Panc1 (cell line): ENCODE results near the gene HCAR2. TPM values are rescaled to one million over a fixed set of nuclear protein-coding genes. Genes with fewer than 3 reads are reported as not detected.

ENCODE experiments used
- ATAC-seq: fragments of 200-7000 bp; cut with Tn5 transposase; 2 replicates; pipeline ENCODE4 v1.9.1; 2020; ENCODE audit warnings: mild to moderate bottlenecking, moderate library complexity
- BruUV-seq: library from RNA; stranded (reverse); fragments of 400-500 nt; replicated peaks from 2 replicates; lab custom pipeline; 2021; lab: Mats Ljungman, UMichigan
- CTCF ChIA-PET: fragments of 300-600 bp; sonication (Branson Sonifier 250); formaldehyde crosslinking; loops from one replicate; lab custom pipeline; 2022; ENCODE audit warnings: antibody characterized with exemption; lab: Charles Lee
- POLR2A ChIA-PET: fragments of 300-600 bp; sonication (Branson Sonifier 250); formaldehyde crosslinking; loops from one replicate; lab custom pipeline; 2022; ENCODE audit warnings: antibody characterized with exemption; lab: Charles Lee
- DNase-seq: peaks from one replicate; pipeline ENCODE4 v3.0.0-alpha.2; 2010; ENCODE audit warnings: low read depth, low spot score
- H3K27ac ChIP-seq: 2 replicates; pipeline ENCODE4 v1.5.1; 2011; ENCODE audit warnings: mild to moderate bottlenecking, low read length, inconsistent platforms
- H3K27me3 ChIP-seq: fragments of 200-500 bp; sonication (Bioruptor generic); 2 replicates; pipeline ENCODE4 v1.6.0; 2014; ENCODE audit warnings: low read length, inconsistent platforms; ENCODE audit not compliant: control insufficient read depth, insufficient read depth
- H3K36me3 ChIP-seq: fragments of 200-500 bp; sonication (Bioruptor generic); 2 replicates; pipeline ENCODE4 v1.5.1; 2014; ENCODE audit warnings: inconsistent platforms, mild to moderate bottlenecking, low read length, moderate library complexity; ENCODE audit not compliant: control insufficient read depth, insufficient read depth
- H3K4me1 ChIP-seq: 2 replicates; pipeline ENCODE4 v1.5.1; 2011; ENCODE audit warnings: inconsistent platforms, mild to moderate bottlenecking, low read length, moderate library complexity; ENCODE audit not compliant: control insufficient read depth, insufficient read depth
- H3K4me3 ChIP-seq, 2 experiments: 2 replicates each; pipeline ENCODE4 v1.5.1; 2011 to 2012; ENCODE audit warnings: low read depth in 2 of 2, low read length in 2 of 2, mild to moderate bottlenecking in 2 of 2, inconsistent platforms in 1 of 2, moderate library complexity in 1 of 2
- H3K9me3 ChIP-seq: fragments of 200-500 bp; sonication (Bioruptor generic); 2 replicates; pipeline ENCODE4 v1.5.1; 2014; ENCODE audit warnings: low read depth, mild to moderate bottlenecking, inconsistent platforms, low read length, moderate library complexity; ENCODE audit not compliant: control insufficient read depth, insufficient read depth
- CTCF ChIP-seq: fragments of 450-650 bp; IDR thresholded peaks from 2 replicates; pipeline ENCODE4 v1.5.1; 2017; ENCODE audit warnings: mild to moderate bottlenecking
- POLR2AphosphoS5 ChIP-seq: IDR thresholded peaks from 2 replicates; pipeline ENCODE4 v1.6.1; 2012; ENCODE audit warnings: mild to moderate bottlenecking, low read depth, low read length, moderate library complexity
- REST ChIP-seq, 2 experiments: IDR thresholded peaks; 2 replicates each; pipeline ENCODE4 v1.6.1; 2011 to 2012; ENCODE audit warnings: low read depth in 2 of 2, control low read depth in 1 of 2, low read length in 1 of 2, mild to moderate bottlenecking in 1 of 2, moderate library complexity in 1 of 2; ENCODE audit not compliant: insufficient read depth in 1 of 2
- SIN3A ChIP-seq: IDR thresholded peaks from 2 replicates; pipeline ENCODE4 v1.6.1; 2012; ENCODE audit warnings: low read depth, mild to moderate bottlenecking, low read length, moderate library complexity, borderline replicate concordance; ENCODE audit not compliant: insufficient read depth
- TCF7L2 ChIP-seq: IDR thresholded peaks from 2 replicates; pipeline ENCODE4 v1.6.1; 2011; ENCODE audit warnings: mild to moderate bottlenecking, low read depth, low read length, inconsistent platforms
- in situ Hi-C: cut with HindIII; loops from 2 replicates; pipeline ENCODE4 v1.10.0; 2016; ENCODE audit warnings: low sequenced_read_pairs, low pct_unique_long_range_greater_than_20kb
- intact Hi-C: fragments of 100-400 bp; cut with micrococcal nuclease; formaldehyde crosslinking; loops from one replicate; pipeline ENCODE4 v1.10.0; 2022; ENCODE audit not compliant: unreplicated experiment
- total RNA-seq: library from RNA; stranded (reverse); gene quantifications from one replicate; pipeline ENCODE4 v1.2.1, GENCODE V29; 2021; ENCODE audit not compliant: unreplicated experiment

The HCAR2 gene
- total RNA-seq, 1 experiment from 2014 or later: not detected

GRCh38 chr12:122726080-122726558 is 23.0 kb upstream of the HCAR2 start:
- DNase-seq: peak; percentile 12
- peaks cover 8% of the 10 kb centered on the region for H3K4me1 ChIP-seq
- H3K4me3 ChIP-seq: no peak overlapping the region

More at GRCh38 chr12:122726080-122726558, 23.0 kb upstream of the HCAR2 start:
- TF ChIP-seq CTCF: no peak
- no peak for TF ChIP-seq POLR2AphosphoS5
- TF ChIP-seq SIN3A: no peak
- TF ChIP-seq REST (IDR thresholded peaks at IDR 0.05; ENCODE audit: insufficient read depth in 1 of 2, low read depth in 2 of 2, low read length in 1 of 2): no peak
- TF ChIP-seq TCF7L2: no peak
- H3K36me3 ChIP-seq: no peaks in the 10 kb centered on the region
- no peaks in the 10 kb centered on the region for H3K27me3 ChIP-seq
- no TSS peak for BruUV-seq
- 0 out of 2 replicates have a peak, but pooled peaks have one; percentile 31 for ATAC-seq
- H3K27ac ChIP-seq: no peak overlapping the region
- ChIA-PET POLR2A (interaction anchor here (1.1 kb wide), 1 partner anchor 9 kb away, joined by 6 read pairs; no protein-coding TSS in a partner anchor), CTCF (interaction anchor here (0.7 kb wide), 1 partner anchor 507 kb away, joined by 6 read pairs; the partner anchor contains the start of gene MTRFR)
- intact Hi-C loops: no loop called here
- in situ Hi-C loops: no loop called here
- no peaks in the 10 kb centered on the region for H3K9me3 ChIP-seq
